Progenitor cell of endocrine pancreas (in vitro differentiated cells): Measurements from ENCODE around the gene CACNA2D2. TPM values are rescaled to one million over a fixed set of nuclear protein-coding genes. Genes with fewer than 3 reads are reported as not detected.

ENCODE experiments used
- DNase-seq: peaks from one replicate; pipeline ENCODE4 v3.0.0; 2021; ENCODE audit warnings: low spot score; ENCODE audit not compliant: unreplicated experiment
- H3K27ac Mint-ChIP-seq: 2 replicates; pipeline ENCODE4 v1.8.0; 2021; ENCODE audit warnings: mild to moderate bottlenecking, moderate library complexity, mixed read lengths
- H3K27me3 Mint-ChIP-seq: 2 replicates; pipeline ENCODE4 v1.8.0; 2021; ENCODE audit warnings: mixed read lengths
- H3K36me3 Mint-ChIP-seq: 2 replicates; pipeline ENCODE4 v1.8.0; 2022; ENCODE audit warnings: mixed read lengths; ENCODE audit not compliant: insufficient read depth
- H3K4me1 Mint-ChIP-seq: 2 replicates; pipeline ENCODE4 v1.8.0; 2021; ENCODE audit warnings: low read depth, mixed read lengths
- H3K4me3 Mint-ChIP-seq: 2 replicates; pipeline ENCODE4 v1.8.0; 2021; ENCODE audit warnings: low read depth, mild to moderate bottlenecking, moderate library complexity, mixed read lengths
- H3K9me3 Mint-ChIP-seq: 2 replicates; pipeline ENCODE4 v1.8.0; 2021; ENCODE audit warnings: low read depth, mixed read lengths
- total RNA-seq: library from RNA; stranded (reverse); gene quantifications from 2 replicates; pipeline ENCODE4 v1.2.1, GENCODE V29; 2021
- TF ChIP-seq, protein P1 (sequence below): fragments of 200-600 bp; sonication (generic); IDR thresholded peaks from one replicate; pipeline ENCODE4 v1.5.0; 2021; ENCODE audit warnings: antibody characterized with exemption, mild to moderate bottlenecking; ENCODE audit not compliant: unreplicated experiment

CACNA2D2 gene
- total RNA-seq, 1 donor from 2014 or later, result 6.9 TPM

DNA sequence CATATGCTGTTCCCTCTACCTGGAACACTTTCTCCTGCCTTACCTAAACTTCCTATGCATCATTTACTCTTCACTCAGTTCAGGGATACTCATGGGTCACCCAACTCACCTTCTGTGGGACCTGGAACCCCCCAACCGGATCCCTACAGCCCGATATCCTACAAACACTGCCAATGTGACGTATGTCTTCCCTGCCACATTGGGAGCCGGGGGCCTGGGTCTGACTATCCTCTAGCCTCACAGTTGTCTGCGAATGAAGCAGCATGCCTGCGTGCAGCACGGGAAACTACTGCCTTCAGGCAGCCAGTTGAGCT lies 153.3 kb downstream of the CACNA2D2 start:
- Mint-ChIP-seq H3K27me3 (peaks cover 7% of the 10 kb centered on the region), H3K27ac (peak overlapping the region; percentile 96), H3K4me1 (peaks cover 21% of the 10 kb centered on the region), H3K36me3 (peaks cover 5% of the 10 kb centered on the region), H3K9me3 (no peaks in the 10 kb centered on the region), H3K4me3 (peak overlapping the region; percentile 96)
- TF ChIP-seq, protein P1, sequence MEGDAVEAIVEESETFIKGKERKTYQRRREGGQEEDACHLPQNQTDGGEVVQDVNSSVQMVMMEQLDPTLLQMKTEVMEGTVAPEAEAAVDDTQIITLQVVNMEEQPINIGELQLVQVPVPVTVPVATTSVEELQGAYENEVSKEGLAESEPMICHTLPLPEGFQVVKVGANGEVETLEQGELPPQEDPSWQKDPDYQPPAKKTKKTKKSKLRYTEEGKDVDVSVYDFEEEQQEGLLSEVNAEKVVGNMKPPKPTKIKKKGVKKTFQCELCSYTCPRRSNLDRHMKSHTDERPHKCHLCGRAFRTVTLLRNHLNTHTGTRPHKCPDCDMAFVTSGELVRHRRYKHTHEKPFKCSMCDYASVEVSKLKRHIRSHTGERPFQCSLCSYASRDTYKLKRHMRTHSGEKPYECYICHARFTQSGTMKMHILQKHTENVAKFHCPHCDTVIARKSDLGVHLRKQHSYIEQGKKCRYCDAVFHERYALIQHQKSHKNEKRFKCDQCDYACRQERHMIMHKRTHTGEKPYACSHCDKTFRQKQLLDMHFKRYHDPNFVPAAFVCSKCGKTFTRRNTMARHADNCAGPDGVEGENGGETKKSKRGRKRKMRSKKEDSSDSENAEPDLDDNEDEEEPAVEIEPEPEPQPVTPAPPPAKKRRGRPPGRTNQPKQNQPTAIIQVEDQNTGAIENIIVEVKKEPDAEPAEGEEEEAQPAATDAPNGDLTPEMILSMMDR, result no peak
- no peak for DNase-seq

DNA sequence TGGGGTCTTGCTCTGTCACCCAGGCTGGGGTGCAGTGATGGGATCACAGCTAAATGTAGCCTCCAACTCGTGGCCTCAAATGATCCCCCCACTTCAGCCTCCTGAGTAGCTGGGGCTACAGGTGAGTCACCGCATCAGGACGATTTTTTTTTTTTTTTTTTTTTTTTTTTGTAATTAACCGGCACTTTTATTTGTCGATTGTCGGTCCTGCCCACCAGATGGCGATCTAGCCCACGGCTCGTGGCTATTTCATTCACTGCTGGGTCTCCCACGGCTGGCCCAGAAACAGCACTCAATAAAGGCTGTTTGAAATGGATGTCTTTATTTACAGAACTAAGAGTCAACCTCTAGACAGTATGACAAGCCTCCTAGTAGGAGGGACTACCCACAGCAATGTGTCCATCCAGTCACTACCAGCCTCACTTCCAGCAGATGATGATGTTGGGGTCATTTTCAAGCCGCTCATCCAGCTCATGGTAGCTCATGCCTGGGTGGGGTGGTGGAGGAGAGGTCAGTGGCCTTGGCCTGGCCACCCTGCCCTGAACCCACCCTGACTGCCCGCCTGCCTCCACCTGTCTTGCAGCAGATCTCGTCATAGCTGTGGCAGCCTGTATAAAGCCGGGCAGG lies 156.1 kb downstream of the CACNA2D2 start:
- TF ChIP-seq, protein P1, result peak; percentile 72
- Mint-ChIP-seq H3K4me1 (peaks cover 21% of the 10 kb centered on the region), H3K36me3 (peaks cover 3% of the 10 kb centered on the region), H3K4me3 (no peak overlapping the region), H3K27ac (no peak overlapping the region), H3K9me3 (no peaks in the 10 kb centered on the region), H3K27me3 (peaks cover 33% of the 10 kb centered on the region)
- peak; percentile 46 for DNase-seq

DNA sequence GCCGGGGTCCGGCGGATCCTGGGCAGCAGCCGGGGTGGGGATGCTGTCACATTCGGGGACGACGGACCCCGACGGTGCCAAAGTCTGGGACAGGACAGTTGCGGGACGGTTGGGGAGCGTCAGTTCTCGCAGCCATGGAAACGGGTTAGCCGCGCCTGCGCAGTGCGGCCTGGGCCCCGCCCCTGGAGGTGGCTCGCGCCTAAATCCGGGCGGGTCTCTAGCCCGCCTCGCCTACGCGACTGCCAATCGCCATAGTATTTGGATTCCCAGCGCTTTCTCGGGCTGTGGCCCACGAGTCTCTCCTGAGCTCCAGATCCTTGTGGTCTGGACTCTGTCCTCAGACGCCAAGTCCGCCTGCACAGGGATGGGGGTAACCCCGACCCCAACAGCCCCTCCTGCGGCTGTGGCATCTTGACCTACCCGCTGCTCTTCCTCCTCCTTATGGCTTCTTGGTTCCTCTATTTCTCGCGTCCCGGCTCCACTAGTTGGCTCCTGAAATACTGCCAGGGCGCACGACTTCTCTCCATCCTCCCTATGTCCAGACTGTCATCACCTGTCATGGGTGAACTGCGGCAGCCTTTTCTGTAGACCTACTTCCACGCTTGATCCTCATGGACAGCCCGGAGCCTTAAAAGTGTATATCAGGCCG lies 157.7 kb downstream of the CACNA2D2 start, which contains the start of gene ZMYND10:
ZMYND10 (minus strand) TSS at position 147 of the 649 bp plus-strand sequence. CDS start 153 bp downstream, outside the sequence.
- DNase-seq, result no peak
- Mint-ChIP-seq H3K4me1 (peaks cover 14% of the 10 kb centered on the region), H3K36me3 (peaks cover 3% of the 10 kb centered on the region), H3K9me3 (no peaks in the 10 kb centered on the region), H3K4me3 (peak within 1 kb of the TSS; percentile 47), H3K27me3 (peaks cover 48% of the 10 kb centered on the region), H3K27ac (peak within 1 kb of the TSS; percentile 8)
- TF ChIP-seq, protein P1, result no peak

DNA sequence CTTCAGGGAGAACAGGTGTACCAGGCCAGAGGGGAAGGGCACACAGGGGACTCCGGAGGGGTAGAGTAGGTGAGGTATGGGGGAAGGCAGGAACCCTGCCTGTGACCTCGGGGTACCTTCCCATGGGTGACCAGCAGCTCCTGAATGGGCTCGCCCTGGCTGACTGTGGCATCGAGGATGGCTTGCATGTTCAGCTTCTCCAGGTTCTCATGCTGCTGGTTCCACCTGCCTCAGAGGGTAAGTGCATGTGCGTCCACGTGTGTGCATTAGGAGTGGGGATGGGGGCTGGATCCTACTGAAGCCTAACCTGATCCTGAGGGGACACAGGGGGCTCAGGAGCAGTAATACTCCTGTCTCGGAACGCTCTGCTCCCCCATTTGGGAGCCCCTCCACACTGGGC lies 158.4 kb downstream of the CACNA2D2 start:
- DNase-seq, result no peak
- no peak overlapping the region for H3K27ac Mint-ChIP-seq
- TF ChIP-seq, protein P1, result no peak
- H3K36me3 Mint-ChIP-seq, result peaks cover 3% of the 10 kb centered on the region
- peaks cover 8% of the 10 kb centered on the region for H3K4me1 Mint-ChIP-seq
- H3K27me3 Mint-ChIP-seq, result peaks cover 51% of the 10 kb centered on the region
- H3K9me3 Mint-ChIP-seq, result no peaks in the 10 kb centered on the region
- no peak overlapping the region for H3K4me3 Mint-ChIP-seq

DNA sequence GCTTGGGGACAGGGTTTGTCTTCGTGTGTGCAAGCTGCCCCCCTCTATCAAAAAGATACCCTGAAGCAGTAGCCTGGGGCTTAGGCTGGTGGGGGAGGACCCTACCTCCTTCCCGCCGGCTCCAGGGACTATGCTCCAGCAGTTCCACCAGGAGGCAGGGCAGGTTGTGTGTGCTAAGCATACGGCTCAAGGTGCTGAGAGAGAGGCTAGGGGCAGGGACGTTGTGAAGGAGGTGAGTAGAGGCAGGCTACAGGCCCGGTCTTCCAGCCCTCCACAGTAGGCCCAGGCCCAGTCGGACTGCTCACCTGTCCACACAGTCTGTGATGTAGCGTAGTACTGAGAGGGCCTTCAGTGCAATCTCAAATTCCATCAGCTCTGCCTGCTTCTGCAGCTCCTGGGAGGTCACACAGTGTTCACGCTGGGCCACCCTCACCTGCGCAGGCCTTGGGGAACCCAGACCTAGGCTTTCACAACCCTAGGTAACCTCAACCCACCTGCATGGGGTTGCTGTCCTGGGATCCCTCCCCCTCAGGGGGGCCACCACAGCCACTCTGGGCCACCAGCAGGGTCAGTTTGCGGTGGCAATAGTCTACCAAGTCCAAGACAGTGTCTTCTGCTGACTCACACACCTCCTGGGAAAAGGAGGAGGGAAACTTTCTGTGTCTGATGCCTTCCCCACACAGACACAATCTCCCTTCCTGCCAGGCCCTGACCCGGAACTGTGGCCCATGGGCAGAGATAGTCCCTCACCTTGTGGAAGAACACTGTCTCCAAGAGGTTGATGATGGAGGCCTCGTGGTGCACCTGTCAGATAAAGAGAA lies 160.4 kb downstream of the CACNA2D2 start:
- Mint-ChIP-seq H3K4me1 (peaks cover 10% of the 10 kb centered on the region), H3K4me3 (no peak overlapping the region), H3K27ac (no peak overlapping the region), H3K9me3 (no peaks in the 10 kb centered on the region), H3K27me3 (peaks cover 66% of the 10 kb centered on the region), H3K36me3 (no peaks in the 10 kb centered on the region)
- no peak for DNase-seq
- TF ChIP-seq, protein P1, result peak; percentile 16
